ENCODE measurements around the gene HNRNPUL1.

The HNRNPUL1 gene

GRCh38 chr19:41308450-41309179 lies 44.4 kb downstream of the HNRNPUL1 start:
- DNase-seq (ENCODE audit: low spot score): peak; percentile 79

GRCh38 chr19:41309180-41310032 lies 45.2 kb downstream of the HNRNPUL1 start:
- no peak for DNase-seq (ENCODE audit: low spot score)

GRCh38 chr19:41310033-41310831 lies 46.1 kb downstream of the HNRNPUL1 start, which contains the start of gene CCDC97:
Gene CCDC97, plus strand, starts transcription at chr19:41310172. Its CDS starts 139 bp downstream, at chr19:41310311.
- DNase-seq (ENCODE audit: low spot score): peak; percentile 93

GRCh38 chr19:41311072-41311471 lies 46.9 kb downstream of the HNRNPUL1 start:
- no peak for DNase-seq (ENCODE audit: low spot score)

- DNase-seq (ENCODE audit: low spot score): no peak
Measured at GRCh38 chr19:41311613-41312012, 47.4 kb downstream of the HNRNPUL1 start.

- no peak for DNase-seq (ENCODE audit: low spot score)
Measured at GRCh38 chr19:41316306-41316920, 52.2 kb downstream of the HNRNPUL1 start.

- no peak for DNase-seq (ENCODE audit: low spot score)
Measured at GRCh38 chr19:41318696-41319499, 54.7 kb downstream of the HNRNPUL1 start.

- DNase-seq (ENCODE audit: low spot score): no peak
Measured at GRCh38 chr19:41319500-41320184, 55.5 kb downstream of the HNRNPUL1 start.

- DNase-seq (ENCODE audit: low spot score): no peak
Measured at GRCh38 chr19:41320185-41320518, 56.0 kb downstream of the HNRNPUL1 start.

- no peak for DNase-seq (ENCODE audit: low spot score)
Measured at GRCh38 chr19:41320568-41320967, 56.4 kb downstream of the HNRNPUL1 start.

GRCh38 chr19:41321204-41321599 lies 57.0 kb downstream of the HNRNPUL1 start:
- DNase-seq (ENCODE audit: low spot score): no peak

GRCh38 chr19:41321600-41322270 lies 57.6 kb downstream of the HNRNPUL1 start:
- peak; percentile 91 for DNase-seq (ENCODE audit: low spot score)

- DNase-seq (ENCODE audit: low spot score): no peak
Measured at GRCh38 chr19:41322451-41322850, 58.3 kb downstream of the HNRNPUL1 start.

- peak; percentile 82 for DNase-seq (ENCODE audit: low spot score)
Measured at GRCh38 chr19:41323023-41323422, 58.9 kb downstream of the HNRNPUL1 start.

- DNase-seq (ENCODE audit: low spot score): peak; percentile 98
Measured at GRCh38 chr19:41323430-41324125, 59.4 kb downstream of the HNRNPUL1 start.

GRCh38 chr19:41324231-41324702 lies 60.1 kb downstream of the HNRNPUL1 start:
- peak; percentile 32 for DNase-seq (ENCODE audit: low spot score)

GRCh38 chr19:41324921-41325639 lies 60.9 kb downstream of the HNRNPUL1 start:
- DNase-seq (ENCODE audit: low spot score): peak; percentile 91

GRCh38 chr19:41325640-41325946 lies 61.4 kb downstream of the HNRNPUL1 start:
- DNase-seq (ENCODE audit: low spot score): no peak
